IMR-90 (cell line): ENCODE measurements around the gene KCTD5. TPM values are rescaled to one million over a fixed set of nuclear protein-coding genes. Genes with fewer than 3 reads are reported as not detected.

Experiments used
- ATAC-seq: fragments of 200-7000 bp; cut with Tn5 transposase; 2 replicates; pipeline ENCODE4 v1.9.1; 2020; ENCODE audit warnings: low read depth, mild to moderate bottlenecking, moderate library complexity
- BruUV-seq: library from RNA; stranded (reverse); fragments of 400-500 nt; replicated peaks from 2 replicates; lab custom pipeline; 2021; lab: Mats Ljungman, UMichigan
- CTCF ChIA-PET: fragments of 300-600 bp; formaldehyde crosslinking; extraction: SDS; loops from one replicate; lab custom pipeline; 2021; ENCODE audit warnings: antibody characterized with exemption; lab: Yijun Ruan, JAX
- POLR2A ChIA-PET: fragments of 300-600 bp; sonication (Branson Sonifier 250); formaldehyde crosslinking; loops from one replicate; lab custom pipeline; 2022; ENCODE audit warnings: antibody characterized with exemption; ENCODE audit not compliant: unreplicated experiment; lab: Charles Lee
- DNase-seq: peaks from one replicate; pipeline ENCODE4 v3.0.0; 2013
- H2AFZ ChIP-seq: replicated peaks from 2 replicates; pipeline ENCODE3; 2013; ENCODE audit warnings: low read length, mild to moderate bottlenecking; ENCODE audit not compliant: poor library complexity
- H2AK5ac ChIP-seq: 2 replicates; pipeline ENCODE4 v1.6.1; 2013; ENCODE audit warnings: low read depth, low read length, inconsistent platforms
- H2AK9ac ChIP-seq: replicated peaks from 2 replicates; pipeline ENCODE3; 2013; ENCODE audit warnings: mild to moderate bottlenecking, low read depth, low read length, moderate library complexity; ENCODE audit not compliant: poor library complexity
- H2BK120ac ChIP-seq: 2 replicates; pipeline ENCODE4 v1.6.1; 2013; ENCODE audit warnings: low read depth, low read length, inconsistent platforms
- H2BK15ac ChIP-seq: 3 replicates; pipeline ENCODE4 v1.6.1; 2013; ENCODE audit warnings: low read depth, low read length, inconsistent platforms
- H2BK20ac ChIP-seq: 2 replicates; pipeline ENCODE4 v1.6.1; 2013; ENCODE audit warnings: low read depth, mild to moderate bottlenecking, inconsistent platforms, low read length, moderate library complexity
- H2BK5ac ChIP-seq: 2 replicates; pipeline ENCODE4 v1.6.1; 2013; ENCODE audit warnings: mild to moderate bottlenecking, low read depth, low read length, inconsistent platforms; ENCODE audit not compliant: poor library complexity, severe bottlenecking
- H3K14ac ChIP-seq: replicated peaks from 2 replicates; pipeline ENCODE4 v1.6.1; 2013; ENCODE audit warnings: low read depth, low read length, inconsistent platforms
- H3K18ac ChIP-seq: 2 replicates; pipeline ENCODE4 v1.6.1; 2013; ENCODE audit warnings: low read depth, low read length, control low read depth
- H3K23ac ChIP-seq: 2 replicates; pipeline ENCODE4 v1.6.1; 2013; ENCODE audit warnings: low read depth, low read length, inconsistent platforms
- H3K27ac ChIP-seq: 2 replicates; pipeline ENCODE4 v1.5.1; 2013; ENCODE audit warnings: mild to moderate bottlenecking, control low read depth, low read length; ENCODE audit not compliant: insufficient read depth
- H3K27me3 ChIP-seq: 2 replicates; pipeline ENCODE4 v1.6.1; 2013; ENCODE audit warnings: low read length; ENCODE audit not compliant: control insufficient read depth, insufficient read depth
- H3K36me3 ChIP-seq: 2 replicates; pipeline ENCODE4 v1.6.1; 2013; ENCODE audit warnings: low read length, mixed read lengths; ENCODE audit not compliant: control insufficient read depth, insufficient read depth
- H3K4ac ChIP-seq: 2 replicates; pipeline ENCODE4 v1.6.1; 2013; ENCODE audit warnings: low read depth, low read length, inconsistent platforms
- H3K4me1 ChIP-seq: 2 replicates; pipeline ENCODE4 v1.6.1; 2013; ENCODE audit warnings: low read length, mixed read lengths; ENCODE audit not compliant: control insufficient read depth, insufficient read depth
- H3K4me2 ChIP-seq: 2 replicates; pipeline ENCODE4 v1.6.1; 2013; ENCODE audit warnings: low read depth, mild to moderate bottlenecking, control low read depth, low read length, moderate library complexity
- H3K4me3 ChIP-seq: 2 replicates; pipeline ENCODE4 v1.5.1; 2013; ENCODE audit warnings: low read depth, mild to moderate bottlenecking, control low read depth, low read length, moderate library complexity; ENCODE audit not compliant: insufficient read depth
- H3K56ac ChIP-seq: 2 replicates; pipeline ENCODE4 v1.6.1; 2013; ENCODE audit warnings: low read length, inconsistent platforms; ENCODE audit not compliant: insufficient read depth; ENCODE audit errors: extremely low read depth
- H3K79me1 ChIP-seq, 2 experiments: 2 replicates each; pipeline ENCODE4 v1.6.1; 2013; ENCODE audit warnings: low read length in 2 of 2, inconsistent platforms in 1 of 2, low read depth in 1 of 2
- H3K9ac ChIP-seq: 2 replicates; pipeline ENCODE4 v1.6.1; 2013; ENCODE audit warnings: low read depth, low read length, control low read depth
- H3K9me1 ChIP-seq: 2 replicates; pipeline ENCODE4 v1.6.1; 2013; ENCODE audit warnings: low read length, inconsistent platforms; ENCODE audit not compliant: insufficient read depth
- H3K9me3 ChIP-seq: 2 replicates; pipeline ENCODE4 v1.6.1; 2013; ENCODE audit warnings: low read length; ENCODE audit not compliant: control insufficient read depth, insufficient read depth
- H4K20me1 ChIP-seq: 2 replicates; pipeline ENCODE4 v1.6.1; 2013; ENCODE audit warnings: low read length, inconsistent platforms; ENCODE audit not compliant: insufficient read depth
- H4K5ac ChIP-seq: 2 replicates; pipeline ENCODE4 v1.6.1; 2013; ENCODE audit warnings: mild to moderate bottlenecking, low read depth, low read length, control low read depth
- H4K8ac ChIP-seq, 2 experiments: 2 replicates each; pipeline ENCODE4 v1.6.1; 2013; ENCODE audit warnings: low read depth in 2 of 2, low read length in 2 of 2, control low read depth in 1 of 2, inconsistent platforms in 1 of 2
- H4K91ac ChIP-seq: 2 replicates; pipeline ENCODE4 v1.6.1; 2013; ENCODE audit warnings: low read depth, low read length, inconsistent platforms; ENCODE audit not compliant: insufficient read depth
- BHLHE40 ChIP-seq: fragments of 150-350 bp; IDR thresholded peaks from 2 replicates; pipeline ENCODE4 v1.6.1; 2016; ENCODE audit warnings: mild to moderate bottlenecking, low read depth, low read length
- CEBPB ChIP-seq: IDR thresholded peaks from 2 replicates; pipeline ENCODE4 v1.6.1; 2012; ENCODE audit warnings: low read depth, low read length, improper control_type of control experiment
- CHD1 ChIP-seq: IDR thresholded peaks from 2 replicates; pipeline ENCODE4 v1.6.1; 2012; ENCODE audit warnings: low read depth, low read length, improper control_type of control experiment
- CTCF ChIP-seq: conservative IDR thresholded peaks from 2 replicates; pipeline ENCODE4 v1.5.1; 2012; ENCODE audit warnings: mild to moderate bottlenecking, low read depth, low read length, improper control_type of control experiment
- ELK1 ChIP-seq: fragments of 150-350 bp; IDR thresholded peaks from 2 replicates; pipeline ENCODE4 v1.6.1; 2016; ENCODE audit warnings: low read depth, mild to moderate bottlenecking, low read length, moderate library complexity, borderline replicate concordance
- FOS ChIP-seq: fragments of 150-350 bp; IDR thresholded peaks from 2 replicates; pipeline ENCODE4 v1.6.1; 2016; ENCODE audit warnings: low read depth, low read length
- MAFK ChIP-seq: IDR thresholded peaks from 2 replicates; pipeline ENCODE4 v1.6.1; 2012; ENCODE audit warnings: low read depth, low read length, improper control_type of control experiment
- MAZ ChIP-seq: IDR thresholded peaks from 2 replicates; pipeline ENCODE4 v1.6.1; 2012; ENCODE audit warnings: low read depth, mild to moderate bottlenecking, low read length, improper control_type of control experiment, moderate library complexity, borderline replicate concordance
- MXI1 ChIP-seq: IDR thresholded peaks from 2 replicates; pipeline ENCODE4 v1.6.1; 2012; ENCODE audit warnings: low read depth, mild to moderate bottlenecking, low read length, moderate library complexity, borderline replicate concordance
- NFE2L2 ChIP-seq: fragments of 150-350 bp; IDR thresholded peaks from 2 replicates; pipeline ENCODE4 v1.6.1; 2016; ENCODE audit warnings: low read depth, mild to moderate bottlenecking, low read length
- POLR2A ChIP-seq: IDR thresholded peaks from 2 replicates; pipeline ENCODE4 v1.6.1; 2012; ENCODE audit warnings: mild to moderate bottlenecking, low read depth, low read length
- RAD21 ChIP-seq: IDR thresholded peaks from 2 replicates; pipeline ENCODE4 v1.6.1; 2012; ENCODE audit warnings: low read length, improper control_type of control experiment
- RCOR1 ChIP-seq: IDR thresholded peaks from 2 replicates; pipeline ENCODE4 v1.6.1; 2012; ENCODE audit warnings: mild to moderate bottlenecking, low read length, improper control_type of control experiment; ENCODE audit not compliant: insufficient replicate concordance
- RFX5 ChIP-seq: IDR thresholded peaks from 2 replicates; pipeline ENCODE4 v1.8.0; 2012; ENCODE audit warnings: low read depth, mild to moderate bottlenecking, low read length, moderate library complexity
- SMC3 ChIP-seq: fragments of 150-350 bp; IDR thresholded peaks from 2 replicates; pipeline ENCODE4 v1.6.1; 2016; ENCODE audit warnings: low read depth, mild to moderate bottlenecking, antibody characterized with exemption, low read length, moderate library complexity
- WGBS, 2 experiments: methylation state at CpG; one replicate each; pipeline versions ENCODE4 v1.1.5 to v1.1.7; 2013; ENCODE audit warnings: missing lambda C conversion rate in 2 of 2; ENCODE audit not compliant: insufficient read length in 1 of 2; ENCODE audit errors: extremely low coverage in 2 of 2; 5-methylcytosine and 5-hydroxymethylcytosine counted together
- dilution Hi-C: fragments of 300-500 bp; cut with HindIII; formaldehyde crosslinking; loops from one replicate; pipeline ENCODE4 v1.14.3; 2018; ENCODE audit warnings: low sequenced_read_pairs; ENCODE audit not compliant: unreplicated experiment
- in situ Hi-C: fragments of 300-500 bp; cut with MboI; formaldehyde crosslinking; loops from 3 replicates; pipeline ENCODE4 v1.14.3; 2019; ENCODE audit warnings: low sequenced_read_pairs, inconsistent platforms, mixed read lengths
- intact Hi-C: fragments of 100-400 bp; cut with micrococcal nuclease; formaldehyde crosslinking; loops from 2 replicates; pipeline ENCODE4 v1.10.0; 2022
- polyA plus RNA-seq, 3 experiments: library from polyadenylated mRNA; depleted of rRNA; stranded (reverse); fragments of >200 nt; gene quantifications; 2 replicates each; pipeline ENCODE4 v1.2.3, GENCODE V29; 2012; ENCODE audit warnings: low replicate concordance in 1 of 3
- total RNA-seq: library from RNA; depleted of rRNA; stranded (reverse); fragments of >200 nt; gene quantifications from 2 replicates; pipeline ENCODE4 v1.2.3, GENCODE V29; 2012
- TF ChIP-seq, protein P1 (sequence below): fragments of 150-350 bp; IDR thresholded peaks from 2 replicates; pipeline ENCODE4 v1.6.1; 2017; ENCODE audit warnings: mild to moderate bottlenecking, antibody characterized with exemption, low read length, low read depth

The KCTD5 gene
- total and polyA plus RNA-seq, 2 of the 4 experiments (the other 2 are of a cell fraction): 17.2 to 56.2 TPM

DNA sequence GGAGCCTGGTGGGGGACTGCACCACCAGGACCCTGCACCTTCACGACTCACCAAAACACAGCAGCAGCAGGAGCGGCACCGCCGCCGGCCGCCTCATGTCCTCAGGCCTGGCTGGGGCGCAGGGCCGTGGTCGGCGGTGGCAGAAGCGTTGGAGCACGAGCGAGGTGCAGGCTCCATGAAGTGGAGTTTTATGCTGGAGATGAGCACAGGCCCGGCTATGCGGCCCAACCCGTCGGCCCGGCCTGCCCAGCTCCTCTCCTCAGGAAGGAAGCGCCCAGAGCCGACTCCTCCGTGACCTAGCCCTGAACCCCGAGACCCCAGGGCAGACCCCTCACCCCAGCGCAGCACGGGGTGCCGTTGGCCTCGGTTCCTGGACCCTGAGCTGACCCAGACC is 37.7 kb downstream of the KCTD5 start, which contains the start of gene PRSS27:
Gene PRSS27, minus strand, starts transcription at position 161 of the 394 bp plus-strand sequence. Its CDS starts 64 bp downstream, at position 97.
- Histone ChIP-seq H3K36me3 (no peaks in the 10 kb centered on the region), H3K4me1 (no peaks in the 10 kb centered on the region), H3K56ac (no peak within 1 kb of the TSS; the same call in 1 of the 2 replicates), H4K91ac (peak within 1 kb of the TSS; percentile 12; the same call in 1 of the 2 replicates), H2AFZ (peak within 1 kb of the TSS; percentile 93), H4K5ac (peak within 1 kb of the TSS; percentile 30; the same call in 1 of the 2 replicates), H3K4me3 (peak within 1 kb of the TSS; percentile 44), H2AK9ac (peak within 1 kb of the TSS; percentile 23), H2BK20ac (no peak within 1 kb of the TSS), H3K9me3 (no peaks in the 10 kb centered on the region), H3K4me2 (peak within 1 kb of the TSS; percentile 43; the same call in 1 of the 2 replicates), H3K9me1 (no peaks in the 10 kb centered on the region), H2BK5ac (no peak within 1 kb of the TSS), H3K79me1 (no peaks in the 10 kb centered on the region), H3K23ac (no peak within 1 kb of the TSS), H4K20me1 (no peaks in the 10 kb centered on the region), H3K27ac (peak within 1 kb of the TSS; percentile 77), H4K8ac (peak within 1 kb of the TSS; percentile 65 to 79; a peak in 2 of 4 replicates), H3K18ac (no peak within 1 kb of the TSS; the same call in 1 of the 2 replicates), H3K9ac (peak within 1 kb of the TSS; percentile 58), H2BK15ac (no peak within 1 kb of the TSS), H3K4ac (peak within 1 kb of the TSS; percentile 75), H3K14ac (no peak within 1 kb of the TSS), H2BK120ac (no peak within 1 kb of the TSS), H3K27me3 (peaks cover 6% of the 10 kb centered on the region; the same call in 1 of the 2 replicates), H2AK5ac (no peak within 1 kb of the TSS)
- POLR2A ChIA-PET: interaction anchor here (0.7 kb wide), 1 partner anchor 260 kb away, joined by 3 read pairs; the partner anchor contains the start of gene PKMYT1
- in situ Hi-C loops (no loop called here), dilution Hi-C loops (no loop called here), intact Hi-C loops (no loop called here)
- no peak for ATAC-seq
- no CpG with 5 or more reads among the region's 26 CpGs for WGBS, 2 experiments
- BruUV-seq: no TSS peak
- no peak for DNase-seq
- no peak for TF ChIP-seq CEBPB
- no peak for TF ChIP-seq CTCF
- TF ChIP-seq, protein P1, sequence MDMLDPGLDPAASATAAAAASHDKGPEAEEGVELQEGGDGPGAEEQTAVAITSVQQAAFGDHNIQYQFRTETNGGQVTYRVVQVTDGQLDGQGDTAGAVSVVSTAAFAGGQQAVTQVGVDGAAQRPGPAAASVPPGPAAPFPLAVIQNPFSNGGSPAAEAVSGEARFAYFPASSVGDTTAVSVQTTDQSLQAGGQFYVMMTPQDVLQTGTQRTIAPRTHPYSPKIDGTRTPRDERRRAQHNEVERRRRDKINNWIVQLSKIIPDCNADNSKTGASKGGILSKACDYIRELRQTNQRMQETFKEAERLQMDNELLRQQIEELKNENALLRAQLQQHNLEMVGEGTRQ: no peak
- no peak for TF ChIP-seq SMC3
- no peak for TF ChIP-seq RFX5
- TF ChIP-seq MXI1: no peak
- TF ChIP-seq RCOR1: no peak
- no peak for TF ChIP-seq POLR2A
- TF ChIP-seq MAZ: no peak
- TF ChIP-seq BHLHE40: no peak
- no peak for TF ChIP-seq NFE2L2
- TF ChIP-seq ELK1: no peak
- TF ChIP-seq CHD1: no peak
- TF ChIP-seq RAD21: no peak
- TF ChIP-seq FOS: no peak
- TF ChIP-seq MAFK: no peak
- CTCF ChIA-PET: no interaction called here
